Tibial nerve (tissue), 4 donors: ENCODE measurements around the gene RALGDS.

Experiments used
- EP300 ChIP-seq, 2 donors: sonication (generic); formaldehyde crosslinking; IDR thresholded peaks; one replicate each; pipeline ENCODE4 v1.6.1; 2017; ENCODE audit warnings: antibody characterized with exemption in 2 of 2, mild to moderate bottlenecking in 1 of 2
- POLR2A ChIP-seq, 2 donors: fragments of 450-650 bp; IDR thresholded peaks; one replicate each; pipeline ENCODE4 v1.6.1; 2017; ENCODE audit warnings: antibody characterized with exemption in 2 of 2, mild to moderate bottlenecking in 2 of 2, moderate library complexity in 2 of 2
- TF ChIP-seq, protein P1 (sequence below), 5 experiments: fragments of 200-600 bp in 3 of 5; fragments of 450-650 bp in 2 of 5; sonication (generic) in 3 of 5; IDR thresholded peaks; one replicate each; pipeline ENCODE4 v1.5.1; 2016 to 2019; ENCODE audit warnings: antibody characterized with exemption in 5 of 5, mild to moderate bottlenecking in 3 of 5, moderate library complexity in 2 of 5

DNA sequence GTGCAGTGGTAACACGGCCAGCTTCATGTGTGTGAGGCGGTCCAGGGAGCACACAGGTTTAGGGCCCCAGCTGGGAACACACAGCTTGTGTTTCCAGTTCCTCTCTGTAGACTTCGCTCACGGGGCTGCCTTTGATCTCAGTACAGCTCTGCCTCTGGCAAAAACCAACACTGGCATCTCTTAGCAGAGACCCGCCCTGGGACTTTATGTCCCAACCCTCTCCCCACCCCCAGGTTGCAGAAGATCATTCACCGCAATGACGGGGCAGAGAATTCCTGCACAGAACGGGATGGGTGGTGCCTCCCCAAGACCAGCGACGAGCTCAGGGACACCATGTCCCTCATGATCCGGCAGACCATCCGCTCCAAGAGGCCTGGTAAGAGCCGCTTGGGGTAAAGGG lies 64.5 kb downstream of the RALGDS start:
- TF ChIP-seq, protein P1, sequence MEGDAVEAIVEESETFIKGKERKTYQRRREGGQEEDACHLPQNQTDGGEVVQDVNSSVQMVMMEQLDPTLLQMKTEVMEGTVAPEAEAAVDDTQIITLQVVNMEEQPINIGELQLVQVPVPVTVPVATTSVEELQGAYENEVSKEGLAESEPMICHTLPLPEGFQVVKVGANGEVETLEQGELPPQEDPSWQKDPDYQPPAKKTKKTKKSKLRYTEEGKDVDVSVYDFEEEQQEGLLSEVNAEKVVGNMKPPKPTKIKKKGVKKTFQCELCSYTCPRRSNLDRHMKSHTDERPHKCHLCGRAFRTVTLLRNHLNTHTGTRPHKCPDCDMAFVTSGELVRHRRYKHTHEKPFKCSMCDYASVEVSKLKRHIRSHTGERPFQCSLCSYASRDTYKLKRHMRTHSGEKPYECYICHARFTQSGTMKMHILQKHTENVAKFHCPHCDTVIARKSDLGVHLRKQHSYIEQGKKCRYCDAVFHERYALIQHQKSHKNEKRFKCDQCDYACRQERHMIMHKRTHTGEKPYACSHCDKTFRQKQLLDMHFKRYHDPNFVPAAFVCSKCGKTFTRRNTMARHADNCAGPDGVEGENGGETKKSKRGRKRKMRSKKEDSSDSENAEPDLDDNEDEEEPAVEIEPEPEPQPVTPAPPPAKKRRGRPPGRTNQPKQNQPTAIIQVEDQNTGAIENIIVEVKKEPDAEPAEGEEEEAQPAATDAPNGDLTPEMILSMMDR (IDR thresholded peaks at IDR 0.05) = no peak
- TF ChIP-seq POLR2A (IDR thresholded peaks at IDR 0.05) (no peak), EP300 (IDR thresholded peaks at IDR 0.05) (no peak)
